GM19025 (cell line): ENCODE measurements around the gene OR52D1.

ENCODE experiments used
- ATAC-seq: cut with Tn5 transposase; IDR thresholded peaks from one replicate; pipeline ENCODE4 v1.9.1; 2021; ENCODE audit warnings: mild to moderate bottlenecking, low read depth, moderate library complexity; ENCODE audit not compliant: unreplicated experiment

OR52D1 gene

GRCh38 chr11:5508605-5509004 lies 20.1 kb downstream of the OR52D1 start:
- no peak for ATAC-seq

- no peak for ATAC-seq
Measured at GRCh38 chr11:5509803-5510202, 21.3 kb downstream of the OR52D1 start, which contains the start of gene UBQLN3. TSS of gene UBQLN3 (minus strand) at chr11:5509957. CDS start at chr11:5509558, 399 bp downstream.

- ATAC-seq = no peak
Measured at GRCh38 chr11:5514841-5515240, 26.4 kb downstream of the OR52D1 start.

GRCh38 chr11:5516599-5516998 lies 28.1 kb downstream of the OR52D1 start, which contains the start of gene UBQLNL:
TSS of gene UBQLNL (minus strand) at chr11:5516699. CDS start at chr11:5516441, 258 bp downstream.
- ATAC-seq = no peak

GRCh38 chr11:5521540-5521939 lies 33.1 kb downstream of the OR52D1 start:
- no peak for ATAC-seq

GRCh38 chr11:5522308-5522707 lies 33.8 kb downstream of the OR52D1 start:
- no peak for ATAC-seq

- no peak for ATAC-seq
Measured at GRCh38 chr11:5524756-5525155, 36.3 kb downstream of the OR52D1 start.

- no peak for ATAC-seq
Measured at GRCh38 chr11:5527716-5528115, 39.2 kb downstream of the OR52D1 start.

- no peak for ATAC-seq
Measured at GRCh38 chr11:5528495-5528894, 40.0 kb downstream of the OR52D1 start.

- no peak for ATAC-seq
Measured at GRCh38 chr11:5531053-5531831, 42.8 kb downstream of the OR52D1 start.

- ATAC-seq = no peak
Measured at GRCh38 chr11:5534046-5534445, 45.6 kb downstream of the OR52D1 start.

- ATAC-seq = no peak
Measured at GRCh38 chr11:5536482-5536881, 48.0 kb downstream of the OR52D1 start.
